A673 (cell line): ENCODE measurements around the gene FBXO48. TPM values are rescaled to one million over a fixed set of nuclear protein-coding genes. Genes with fewer than 3 reads are reported as not detected.
"Not testable (repeated sequence)": the region's sequence is repeated elsewhere in the genome, so short reads cannot be mapped to it uniquely, and the experiment has no call there.

ENCODE experiments used
- BruUV-seq: library from RNA; stranded (reverse); fragments of 400-500 nt; replicated peaks from 2 replicates; lab custom pipeline; 2021; lab: Mats Ljungman, UMichigan
- CTCF ChIA-PET: fragments of 300-600 bp; sonication (Branson Sonifier 250); formaldehyde crosslinking; loops from one replicate; lab custom pipeline; 2022; ENCODE audit warnings: antibody characterized with exemption; lab: Charles Lee
- POLR2A ChIA-PET: fragments of 300-600 bp; sonication (Branson Sonifier 250); formaldehyde crosslinking; loops from one replicate; lab custom pipeline; 2022; ENCODE audit warnings: antibody characterized with exemption; ENCODE audit not compliant: low non-redundant PET; lab: Charles Lee
- DNase-seq: peaks from one replicate; pipeline ENCODE4 v3.0.0-alpha.2; 2015; ENCODE audit warnings: low spot score
- H3K27ac ChIP-seq: fragments of 200-600 bp; sonication (generic); 2 replicates; pipeline ENCODE4 v1.5.1; 2016; ENCODE audit warnings: mixed run types, low read depth, mild to moderate bottlenecking, mixed read lengths, antibody characterized with exemption, low read length; ENCODE audit not compliant: poor library complexity, severe bottlenecking
- H3K27me3 ChIP-seq: fragments of 200-600 bp; sonication (generic); replicated peaks from 2 replicates; pipeline ENCODE4 v1.6.1; 2017; ENCODE audit warnings: mixed run types, low read depth, mild to moderate bottlenecking, mixed read lengths, antibody characterized with exemption, low read length; ENCODE audit not compliant: insufficient read depth, poor library complexity
- H3K36me3 ChIP-seq: fragments of 200-600 bp; sonication (generic); 2 replicates; pipeline ENCODE4 v1.6.1; 2016; ENCODE audit warnings: mixed run types, mild to moderate bottlenecking, mixed read lengths, antibody characterized with exemption, low read length; ENCODE audit not compliant: insufficient read depth, poor library complexity, severe bottlenecking
- H3K4me1 ChIP-seq: fragments of 200-600 bp; sonication (generic); 2 replicates; pipeline ENCODE4 v1.6.1; 2017; ENCODE audit warnings: mixed run types, mild to moderate bottlenecking, mixed read lengths, antibody characterized with exemption, low read length; ENCODE audit not compliant: insufficient read depth, poor library complexity, severe bottlenecking
- H3K4me3 ChIP-seq: fragments of 200-600 bp; sonication (generic); 2 replicates; pipeline ENCODE4 v1.5.1; 2016; ENCODE audit warnings: low read depth, mixed run types, mild to moderate bottlenecking, mixed read lengths, low read length; ENCODE audit not compliant: poor library complexity, severe bottlenecking
- H3K9me3 ChIP-seq: fragments of 200-600 bp; sonication (generic); 2 replicates; pipeline ENCODE4 v1.6.1; 2016; ENCODE audit warnings: mixed run types, low read depth, mild to moderate bottlenecking, mixed read lengths, antibody characterized with exemption, low read length; ENCODE audit not compliant: poor library complexity, severe bottlenecking
- EZH2 ChIP-seq: fragments of 200-600 bp; sonication (generic); IDR thresholded peaks from 2 replicates; pipeline ENCODE4 v1.6.1; 2017; ENCODE audit warnings: borderline replicate concordance, low read depth, mild to moderate bottlenecking, mixed read lengths, antibody characterized with exemption, low read length; ENCODE audit not compliant: poor library complexity, severe bottlenecking
- intact Hi-C: fragments of 100-400 bp; cut with micrococcal nuclease; formaldehyde crosslinking; loops from one replicate; pipeline ENCODE4 v1.10.0; 2022; ENCODE audit not compliant: unreplicated experiment
- total RNA-seq: library from RNA; stranded (reverse); gene quantifications from 2 replicates; pipeline ENCODE4 v1.2.3, GENCODE V29; 2021
- TF ChIP-seq, protein P1 (sequence below): fragments of 300-800, 200-600 bp; sonication (generic); conservative IDR thresholded peaks from 2 replicates; pipeline ENCODE4 v1.5.1; 2017; ENCODE audit warnings: low read depth, mild to moderate bottlenecking, antibody characterized with exemption, low read length, moderate library complexity, mixed read lengths

FBXO48 gene
- total RNA-seq, 1 experiment from 2014 or later: 2.0 TPM

- Histone ChIP-seq H3K4me1 (no peaks in the 10 kb centered on the region), H3K27me3 (no peaks in the 10 kb centered on the region), H3K36me3 (no peaks in the 10 kb centered on the region), H3K27ac (no peak overlapping the region), H3K9me3 (no peaks in the 10 kb centered on the region), H3K4me3 (no peak overlapping the region)
- POLR2A ChIA-PET: no interaction called here
- CTCF ChIA-PET: no interaction called here
- no peak for TF ChIP-seq EZH2
- TF ChIP-seq, protein P1, sequence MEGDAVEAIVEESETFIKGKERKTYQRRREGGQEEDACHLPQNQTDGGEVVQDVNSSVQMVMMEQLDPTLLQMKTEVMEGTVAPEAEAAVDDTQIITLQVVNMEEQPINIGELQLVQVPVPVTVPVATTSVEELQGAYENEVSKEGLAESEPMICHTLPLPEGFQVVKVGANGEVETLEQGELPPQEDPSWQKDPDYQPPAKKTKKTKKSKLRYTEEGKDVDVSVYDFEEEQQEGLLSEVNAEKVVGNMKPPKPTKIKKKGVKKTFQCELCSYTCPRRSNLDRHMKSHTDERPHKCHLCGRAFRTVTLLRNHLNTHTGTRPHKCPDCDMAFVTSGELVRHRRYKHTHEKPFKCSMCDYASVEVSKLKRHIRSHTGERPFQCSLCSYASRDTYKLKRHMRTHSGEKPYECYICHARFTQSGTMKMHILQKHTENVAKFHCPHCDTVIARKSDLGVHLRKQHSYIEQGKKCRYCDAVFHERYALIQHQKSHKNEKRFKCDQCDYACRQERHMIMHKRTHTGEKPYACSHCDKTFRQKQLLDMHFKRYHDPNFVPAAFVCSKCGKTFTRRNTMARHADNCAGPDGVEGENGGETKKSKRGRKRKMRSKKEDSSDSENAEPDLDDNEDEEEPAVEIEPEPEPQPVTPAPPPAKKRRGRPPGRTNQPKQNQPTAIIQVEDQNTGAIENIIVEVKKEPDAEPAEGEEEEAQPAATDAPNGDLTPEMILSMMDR: no peak
- intact Hi-C loops: no loop called here
- no peak for DNase-seq
- BruUV-seq: no TSS peak
Measured at GRCh38 chr2:68448671-68449653, 18.1 kb downstream of the FBXO48 start.

DNA sequence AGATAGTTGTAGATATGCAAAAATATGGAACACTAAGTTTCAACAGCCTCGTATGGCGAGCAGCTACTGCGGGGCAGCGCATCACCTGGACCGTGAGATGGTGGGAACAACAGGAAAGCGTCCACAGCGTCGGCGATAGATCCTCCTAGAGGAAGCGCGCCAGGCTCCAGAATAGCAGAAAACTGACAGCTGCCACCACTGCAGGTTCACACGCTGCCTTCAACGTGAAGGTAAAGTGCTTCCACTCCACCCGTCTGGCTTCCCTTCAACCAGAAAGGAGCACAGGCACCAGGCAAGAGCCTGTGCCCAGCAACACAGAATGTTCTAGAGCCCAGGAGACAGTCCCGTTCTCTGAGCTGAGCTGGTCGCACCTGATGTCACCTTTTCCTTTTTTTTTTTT is 20.0 kb downstream of the FBXO48 start:
- no peak overlapping the region for H3K27ac ChIP-seq
- POLR2A ChIA-PET: no interaction called here
- no peak for DNase-seq
- H3K4me1 ChIP-seq: no peaks in the 10 kb centered on the region
- intact Hi-C loops: no loop called here
- CTCF ChIA-PET: no interaction called here
- H3K4me3 ChIP-seq: no peak overlapping the region
- BruUV-seq: no TSS peak
- H3K9me3 ChIP-seq: no peaks in the 10 kb centered on the region
- TF ChIP-seq EZH2: no peak
- TF ChIP-seq, protein P1: no peak
- no peaks in the 10 kb centered on the region for H3K27me3 ChIP-seq
- no peaks in the 10 kb centered on the region for H3K36me3 ChIP-seq

DNA sequence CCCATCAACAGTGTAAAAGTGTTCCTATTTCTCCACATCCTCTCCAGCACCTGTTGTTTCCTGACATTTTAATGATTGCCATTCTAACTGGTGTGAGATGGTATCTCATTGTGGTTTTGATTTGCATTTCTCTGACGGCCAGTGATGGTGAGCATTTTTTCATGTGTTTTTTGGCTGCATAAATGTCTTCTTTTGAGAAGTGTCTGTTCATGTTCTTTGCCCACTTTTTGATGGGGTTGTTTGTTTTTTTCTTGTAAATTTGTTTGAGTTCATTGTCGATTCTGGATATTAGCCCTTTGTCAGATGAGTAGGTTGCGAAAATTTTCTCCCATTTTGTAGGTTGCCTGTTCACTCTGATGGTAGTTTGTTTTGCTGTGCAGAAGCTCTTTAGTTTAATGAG is 20.7 kb downstream of the FBXO48 start:
- H3K4me1 ChIP-seq, H3K27me3 ChIP-seq, H3K9me3 ChIP-seq, intact Hi-C loops, H3K36me3 ChIP-seq, POLR2A ChIA-PET, H3K27ac ChIP-seq, DNase-seq, H3K4me3 ChIP-seq, CTCF ChIA-PET, BruUV-seq: not testable (repeated sequence)
